CD4-positive, alpha-beta T cell treated with Interferon gamma for 1 hour (primary cell): ENCODE results near the gene OXSR1.
"Not testable (repeated sequence)": the region's sequence is repeated elsewhere in the genome, so short reads cannot be mapped to it uniquely, and the experiment has no call there.

Source experiments
- DNase-seq: peaks from one replicate; pipeline ENCODE4 v3.0.0-alpha.2; 2020

Gene OXSR1

DNA sequence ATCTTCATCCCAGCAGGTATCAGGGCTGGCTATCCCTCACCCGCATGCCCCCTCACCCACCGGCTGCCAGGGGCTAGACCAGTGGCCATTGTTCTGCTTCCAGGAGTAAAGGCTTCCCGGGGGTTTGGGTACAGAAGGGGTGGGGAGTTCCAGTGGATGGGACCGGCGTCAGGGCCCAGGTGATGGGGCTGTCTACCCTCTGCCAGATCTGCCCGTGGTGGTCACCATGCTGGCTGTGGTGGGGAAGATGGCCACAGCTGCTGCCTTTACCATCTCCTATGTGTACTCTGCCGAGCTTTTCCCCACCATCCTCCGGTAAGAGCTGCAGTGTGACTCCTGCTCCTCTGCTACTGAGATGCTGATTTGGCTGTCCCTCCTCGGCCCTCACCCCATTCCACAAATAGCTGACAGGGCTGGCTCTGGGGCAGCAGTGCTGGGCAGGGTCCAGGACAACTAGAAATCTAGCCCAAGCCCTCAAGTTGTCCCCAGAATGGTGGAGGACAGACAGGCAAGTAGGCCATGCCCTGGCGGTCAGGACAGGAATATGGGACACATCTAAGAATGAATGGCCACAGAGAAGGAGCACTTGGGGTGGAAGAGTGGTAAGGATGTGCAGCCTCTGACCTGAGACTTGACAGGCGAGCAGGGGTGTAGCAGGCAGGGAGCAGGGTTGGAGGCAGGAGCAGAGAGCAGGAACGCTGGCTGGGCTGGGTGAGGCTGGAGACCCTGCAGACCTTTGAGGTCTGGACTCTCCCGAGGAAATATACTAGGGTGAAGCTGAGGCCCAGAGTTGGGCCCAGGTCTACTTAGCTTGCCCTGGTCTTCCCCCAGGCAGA, 111.0 kb downstream of the OXSR1 start:
- no peak for DNase-seq

- no peak for DNase-seq
Measured at GRCh38 chr3:38276917-38277630, 111.7 kb downstream of the OXSR1 start.

DNA sequence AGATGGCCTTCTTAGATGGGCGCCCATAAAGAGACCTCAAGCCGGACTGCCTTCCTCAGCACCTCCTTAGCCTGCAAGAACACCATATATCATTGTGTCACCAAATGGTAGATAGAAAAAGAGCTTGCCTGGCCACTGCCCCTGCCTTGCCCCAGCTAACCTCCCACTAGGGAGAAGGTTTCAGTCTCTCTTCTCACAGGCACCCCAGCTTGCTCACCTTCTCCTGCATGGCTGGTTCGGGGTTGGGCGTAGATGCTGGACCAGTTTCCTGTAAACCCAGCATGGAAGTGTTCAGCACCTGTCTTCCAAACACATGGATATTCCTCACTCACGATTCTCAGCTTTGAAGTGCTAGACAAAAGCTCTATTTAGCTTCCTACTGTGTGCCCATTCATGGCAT, 113.5 kb downstream of the OXSR1 start:
- no peak for DNase-seq

- no peak for DNase-seq
Measured at GRCh38 chr3:38281895-38282686, 116.8 kb downstream of the OXSR1 start, which contains the start of gene SLC22A14. TSS of gene SLC22A14 (plus strand) at chr3:38282294. CDS start at chr3:38306027, 23,733 bp downstream.

DNA sequence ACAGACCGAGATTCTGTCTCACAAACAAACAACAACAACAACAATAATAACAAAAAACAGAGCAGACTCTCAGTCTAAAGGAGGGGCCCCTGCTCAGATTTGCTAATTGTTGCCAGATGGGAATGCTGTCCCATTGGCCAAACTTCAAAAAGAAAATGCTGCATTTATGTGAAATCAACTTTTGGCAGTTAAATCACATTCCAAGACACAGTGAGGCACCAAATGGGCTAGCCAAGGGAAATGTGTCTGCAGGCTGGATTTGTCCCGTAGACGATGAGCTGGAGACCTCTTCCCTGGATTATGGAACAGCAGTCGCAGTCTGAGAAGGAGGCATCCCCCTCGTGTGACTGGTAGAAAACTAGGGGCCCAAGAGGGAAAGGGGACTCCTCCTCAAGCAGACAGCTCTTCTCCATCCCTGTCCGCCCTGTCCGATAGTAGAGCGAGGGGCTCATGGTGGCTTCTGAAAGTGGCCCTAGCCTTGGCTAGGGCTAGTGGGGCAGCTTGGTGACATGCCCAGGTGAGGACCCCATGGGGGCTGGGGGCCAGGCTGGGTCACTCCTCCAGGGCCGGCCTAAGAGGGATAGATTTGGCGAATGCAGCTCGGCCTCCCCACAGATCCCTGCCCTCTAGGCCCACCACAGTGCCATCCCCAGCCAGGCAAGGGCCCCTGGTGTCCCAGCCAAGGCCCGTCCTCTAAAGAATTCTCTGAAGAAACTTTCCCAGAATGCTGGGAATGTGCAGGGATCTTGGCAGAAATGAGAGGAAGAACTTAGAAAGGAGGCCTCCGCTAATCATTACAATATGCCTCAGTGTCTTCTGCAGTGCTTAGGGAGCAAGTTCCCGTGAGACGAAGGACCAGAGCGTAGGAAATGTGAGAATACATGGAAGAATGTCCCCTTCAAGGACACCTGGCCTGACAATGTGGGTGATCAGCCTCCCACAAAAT, 118.7 kb downstream of the OXSR1 start:
- no peak for DNase-seq

DNA sequence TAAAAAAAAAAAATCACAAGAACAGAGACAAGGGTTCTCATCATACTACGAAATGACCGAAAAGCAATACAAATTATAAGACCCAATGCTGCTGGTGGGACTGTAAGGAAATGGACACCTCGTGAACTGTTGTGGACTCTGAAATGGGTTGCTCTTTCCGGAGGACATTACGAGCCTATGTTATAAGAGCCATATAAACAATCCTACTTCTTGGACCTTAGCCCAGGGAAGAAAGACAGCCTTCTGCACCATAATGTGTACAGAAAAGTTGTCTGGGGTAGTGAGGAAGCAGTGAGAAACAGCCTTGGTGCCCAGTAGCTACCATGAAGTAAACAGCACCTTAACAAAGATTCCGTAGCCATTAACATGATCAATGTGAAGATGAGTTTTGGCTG, 119.4 kb downstream of the OXSR1 start:
- no peak for DNase-seq

GRCh38 chr3:38289286-38290217, 124.2 kb downstream of the OXSR1 start:
- not testable (repeated sequence) for DNase-seq

GRCh38 chr3:38297053-38297452, 131.7 kb downstream of the OXSR1 start:
- not testable (repeated sequence) for DNase-seq

DNA sequence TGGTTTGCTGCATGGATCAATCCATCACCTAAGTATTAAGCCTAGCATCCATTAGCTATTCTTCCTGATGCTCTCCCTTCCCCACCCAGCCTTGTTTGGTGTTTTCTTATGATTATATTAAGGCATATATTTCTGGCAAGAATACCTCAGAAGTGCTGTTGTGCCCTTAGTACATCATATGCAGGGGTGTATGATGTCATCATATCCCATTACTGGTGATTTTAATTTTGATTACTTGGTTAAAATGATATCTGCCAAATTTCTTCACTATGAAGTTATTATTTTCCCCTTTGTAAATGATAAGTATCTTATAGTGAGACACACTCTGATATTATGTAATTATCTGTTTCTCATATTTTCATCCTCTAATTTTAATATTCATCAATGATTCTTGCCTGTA, 132.2 kb downstream of the OXSR1 start:
- no peak for DNase-seq

GRCh38 chr3:38297947-38298711, 132.8 kb downstream of the OXSR1 start:
- DNase-seq: no peak
